ENCODE measurements around the gene BLZF1. TPM values are rescaled to one million over a fixed set of nuclear protein-coding genes. Genes with fewer than 3 reads are reported as not detected.
"Not testable (repeated sequence)": the region's sequence is repeated elsewhere in the genome, so short reads cannot be mapped to it uniquely, and the experiment has no call there.

The BLZF1 gene
- total RNA-seq, 2 experiments from 2014 or later, result 7.1 to 14.3 TPM

GRCh38 chr1:169340882-169341281, 27.1 kb upstream of the BLZF1 start:
- H3K4me1 ChIP-seq (ENCODE audit: insufficient read depth, low read length, poor library complexity, severe bottlenecking), result no peaks in the 10 kb centered on the region
- no peaks in the 10 kb centered on the region for H3K36me3 ChIP-seq (ENCODE audit: insufficient read depth, low read length)
- H3K27ac ChIP-seq (ENCODE audit: low read depth, low read length, poor library complexity, severe bottlenecking), result no peak overlapping the region
- no peaks in the 10 kb centered on the region for H3K79me2 ChIP-seq (ENCODE audit: insufficient read depth, low read depth, low read length)
- POLR2A ChIA-PET, result no interaction called here
- no peaks in the 10 kb centered on the region for H3K9me3 ChIP-seq (ENCODE audit: low read length)
- no peak overlapping the region for H3K4me3 ChIP-seq (ENCODE audit: low read depth, low read length, poor library complexity, severe bottlenecking)
- BruUV-seq (replicated peaks), result no TSS peak
- CTCF ChIA-PET (ENCODE audit: unreplicated experiment), result no interaction called here
- intact Hi-C loops (cut with micrococcal nuclease; ENCODE audit: unreplicated experiment), result loop anchor here (10.0 kb wide), 2 partner anchors 336 to 996 kb away; no protein-coding TSS in a partner anchor
- no peak for DNase-seq (ENCODE audit: low spot score)
- no peak overlapping the region for H3K4me2 ChIP-seq (ENCODE audit: low read length)
- H2AFZ ChIP-seq (ENCODE audit: low read length), result no peak overlapping the region
- no peaks in the 10 kb centered on the region for H3K9me2 ChIP-seq (ENCODE audit: insufficient read depth, low read length)
- TF ChIP-seq EZH2phosphoT487 (IDR thresholded peaks at IDR 0.05; ENCODE audit: borderline replicate concordance, low read depth, low read length), result no peak
- no peaks in the 10 kb centered on the region for H4K20me1 ChIP-seq (ENCODE audit: insufficient read depth, low read length)

GRCh38 chr1:169342096-169342495, 25.9 kb upstream of the BLZF1 start:
- DNase-seq (ENCODE audit: low spot score); H3K9me3 ChIP-seq (ENCODE audit: low read length); H3K27ac ChIP-seq (ENCODE audit: low read depth, low read length, poor library complexity, severe bottlenecking); H3K36me3 ChIP-seq (ENCODE audit: insufficient read depth, low read length); H3K4me3 ChIP-seq (ENCODE audit: low read depth, low read length, poor library complexity, severe bottlenecking); H3K79me2 ChIP-seq (ENCODE audit: insufficient read depth, low read depth, low read length); H2AFZ ChIP-seq (ENCODE audit: low read length); POLR2A ChIA-PET; BruUV-seq (replicated peaks); H3K4me2 ChIP-seq (ENCODE audit: low read length); H3K9me2 ChIP-seq (ENCODE audit: insufficient read depth, low read length); CTCF ChIA-PET (ENCODE audit: unreplicated experiment); H3K4me1 ChIP-seq (ENCODE audit: insufficient read depth, low read length, poor library complexity, severe bottlenecking); H4K20me1 ChIP-seq (ENCODE audit: insufficient read depth, low read length): not testable (repeated sequence)
- intact Hi-C loops (cut with micrococcal nuclease; ENCODE audit: unreplicated experiment), result loop anchor here (10.0 kb wide), 2 partner anchors 337 to 997 kb away; no protein-coding TSS in a partner anchor

- ChIA-PET POLR2A (interaction anchor here (0.6 to 0.7 kb wide), 2 partner anchors 22 to 303 kb away, joined by 3 to 5 read pairs; no protein-coding TSS in a partner anchor), CTCF (ENCODE audit: unreplicated experiment) (interaction anchor here (0.6 kb wide), 1 partner anchor 236 kb away, joined by 5 read pairs; no protein-coding TSS in a partner anchor)
- H2AFZ ChIP-seq (ENCODE audit: low read length), result no peak overlapping the region
- BruUV-seq (replicated peaks), result no TSS peak
- no peak overlapping the region for H3K4me2 ChIP-seq (ENCODE audit: low read length)
- no peaks in the 10 kb centered on the region for H3K9me3 ChIP-seq (ENCODE audit: low read length)
- H3K79me2 ChIP-seq (ENCODE audit: insufficient read depth, low read depth, low read length), result no peaks in the 10 kb centered on the region
- H3K4me1 ChIP-seq (ENCODE audit: insufficient read depth, low read length, poor library complexity, severe bottlenecking), result no peaks in the 10 kb centered on the region
- H3K36me3 ChIP-seq (ENCODE audit: insufficient read depth, low read length), result no peaks in the 10 kb centered on the region
- no peak overlapping the region for H3K27ac ChIP-seq (ENCODE audit: low read depth, low read length, poor library complexity, severe bottlenecking)
- H3K9me2 ChIP-seq (ENCODE audit: insufficient read depth, low read length), result no peaks in the 10 kb centered on the region
- DNase-seq (ENCODE audit: low spot score), result no peak
- TF ChIP-seq EZH2phosphoT487 (IDR thresholded peaks at IDR 0.05; ENCODE audit: borderline replicate concordance, low read depth, low read length) (no peak), CTCF (conservative IDR thresholded peaks at IDR 0.05; ENCODE audit: low read length) (no peak)
- intact Hi-C loops (cut with micrococcal nuclease; ENCODE audit: unreplicated experiment), result loop anchor here (5.0 to 10.0 kb wide), 3 partner anchors 238 to 1001 kb away; partner anchors contain the start of gene ATP1B1
- no peak overlapping the region for H3K4me3 ChIP-seq (ENCODE audit: low read depth, low read length, poor library complexity, severe bottlenecking)
- H4K20me1 ChIP-seq (ENCODE audit: insufficient read depth, low read length), result no peaks in the 10 kb centered on the region
Measured at GRCh38 chr1:169345511-169345910, 22.5 kb upstream of the BLZF1 start.

Data from OCI-LY7 (cell line).